OCI-LY7 (cell line): ENCODE results near the gene NEMF.

Experiments used
- CTCF ChIP-seq: fragments of 200-600 bp; sonication (generic); conservative IDR thresholded peaks from 2 replicates; pipeline ENCODE4 v1.5.1; 2014; ENCODE audit warnings: mild to moderate bottlenecking, antibody characterized with exemption, low read length, moderate library complexity, mixed read lengths
- EZH2phosphoT487 ChIP-seq: fragments of 200-600 bp; sonication (generic); IDR thresholded peaks from 2 replicates; pipeline ENCODE4 v1.6.1; 2018; ENCODE audit warnings: low read depth, borderline replicate concordance, mild to moderate bottlenecking, mixed run types, antibody characterized with exemption, low read length, moderate library complexity, mixed read lengths

GRCh38 chr14:49892636-49893308 lies 40.2 kb upstream of the NEMF start, which contains the start of gene ARF6:
- TF ChIP-seq CTCF (no peak), EZH2phosphoT487 (no peak)
